H9 (cell line): ENCODE data around the gene KAT6B. TPM values are rescaled to one million over a fixed set of nuclear protein-coding genes. Genes with fewer than 3 reads are reported as not detected.

Experiments
- DNase-seq: peaks from one replicate; pipeline ENCODE4 v3.0.0-alpha.2; 2017
- H2AFZ ChIP-seq: one replicate; pipeline ENCODE4 v1.6.1; 2013; ENCODE audit warnings: mild to moderate bottlenecking, low read length, control low read depth, moderate library complexity
- H2AK5ac ChIP-seq: 2 replicates; pipeline ENCODE4 v1.6.1; 2013; ENCODE audit warnings: low read length, control low read depth, mixed read lengths; ENCODE audit not compliant: insufficient read length
- H2BK120ac ChIP-seq: one replicate; pipeline ENCODE4 v1.6.1; 2013; ENCODE audit warnings: low read depth, mild to moderate bottlenecking, low read length, control low read depth, inconsistent platforms; ENCODE audit not compliant: poor library complexity, severe bottlenecking
- H2BK12ac ChIP-seq: 2 replicates; pipeline ENCODE4 v1.6.1; 2013; ENCODE audit warnings: low read length, control low read depth, mixed read lengths, low read depth; ENCODE audit not compliant: insufficient read length
- H2BK15ac ChIP-seq: 2 replicates; pipeline ENCODE4 v1.6.1; 2013; ENCODE audit warnings: low read depth, low read length, control low read depth
- H2BK20ac ChIP-seq: one replicate; pipeline ENCODE4 v1.6.1; 2013; ENCODE audit warnings: low read depth, mild to moderate bottlenecking, low read length, control low read depth, inconsistent platforms; ENCODE audit not compliant: poor library complexity, severe bottlenecking
- H2BK5ac ChIP-seq: 2 replicates; pipeline ENCODE4 v1.6.1; 2013; ENCODE audit warnings: low read length, control low read depth, mixed read lengths; ENCODE audit not compliant: insufficient read length
- H3K14ac ChIP-seq: 2 replicates; pipeline ENCODE4 v1.6.1; 2013; ENCODE audit warnings: low read length, control low read depth; ENCODE audit not compliant: insufficient read depth
- H3K18ac ChIP-seq: 2 replicates; pipeline ENCODE4 v1.6.1; 2013; ENCODE audit warnings: low read depth, mild to moderate bottlenecking, mixed read lengths, low read length, control low read depth; ENCODE audit not compliant: insufficient read length
- H3K23ac ChIP-seq: 2 replicates; pipeline ENCODE4 v1.6.1; 2013; ENCODE audit warnings: low read length, control low read depth, mixed read lengths, low read depth; ENCODE audit not compliant: insufficient read length
- H3K23me2 ChIP-seq: 2 replicates; pipeline ENCODE4 v1.6.1; 2013; ENCODE audit warnings: low read depth, mild to moderate bottlenecking, mixed read lengths, low read length, control low read depth; ENCODE audit not compliant: insufficient read length, poor library complexity, severe bottlenecking
- H3K27ac ChIP-seq: 2 replicates; pipeline ENCODE4 v1.5.1; 2013; ENCODE audit warnings: low read length, control low read depth, mixed read lengths, low read depth; ENCODE audit not compliant: insufficient read length
- H3K27me3 ChIP-seq: 2 replicates; pipeline ENCODE4 v1.6.1; 2013; ENCODE audit warnings: low read length, control low read depth, inconsistent platforms; ENCODE audit not compliant: insufficient read depth
- H3K4ac ChIP-seq: 2 replicates; pipeline ENCODE4 v1.6.1; 2013; ENCODE audit warnings: low read depth, mild to moderate bottlenecking, control low read depth, inconsistent platforms, low read length, moderate library complexity
- H3K4me1 ChIP-seq: 2 replicates; pipeline ENCODE4 v1.6.1; 2013; ENCODE audit warnings: low read length, control low read depth, inconsistent platforms; ENCODE audit not compliant: insufficient read depth
- H3K4me2 ChIP-seq: 2 replicates; pipeline ENCODE4 v1.6.1; 2013; ENCODE audit warnings: low read length, control low read depth, mixed read lengths; ENCODE audit not compliant: insufficient read length, insufficient read depth
- H3K56ac ChIP-seq: 2 replicates; pipeline ENCODE4 v1.6.1; 2013; ENCODE audit warnings: low read depth, mild to moderate bottlenecking, mixed read lengths, low read length, control low read depth; ENCODE audit not compliant: insufficient read length
- H3K79me1 ChIP-seq: 2 replicates; pipeline ENCODE4 v1.6.1; 2013; ENCODE audit warnings: low read depth, mild to moderate bottlenecking, moderate library complexity, low read length, control low read depth, inconsistent platforms; ENCODE audit not compliant: insufficient read depth, poor library complexity, severe bottlenecking
- H3K79me2 ChIP-seq: 2 replicates; pipeline ENCODE4 v1.6.1; 2013; ENCODE audit warnings: low read length, control low read depth, inconsistent platforms; ENCODE audit not compliant: insufficient read depth
- H3K9ac ChIP-seq: 2 replicates; pipeline ENCODE4 v1.6.1; 2013; ENCODE audit warnings: low read length, control low read depth, mixed read lengths; ENCODE audit not compliant: insufficient read length; ENCODE audit errors: extremely low read depth
- H3K9me3 ChIP-seq: one replicate; pipeline ENCODE4 v1.6.1; 2013; ENCODE audit warnings: low read depth, low read length, inconsistent platforms; ENCODE audit not compliant: control insufficient read depth
- H3T11ph ChIP-seq: one replicate; pipeline ENCODE4 v1.6.1; 2013; ENCODE audit warnings: mild to moderate bottlenecking, low read length, control low read depth, inconsistent platforms
- H4K20me1 ChIP-seq: one replicate; pipeline ENCODE4 v1.6.1; 2013; ENCODE audit not compliant: control insufficient read depth, insufficient read length, insufficient read depth
- H4K5ac ChIP-seq: 2 replicates; pipeline ENCODE4 v1.6.1; 2013; ENCODE audit warnings: low read depth, mild to moderate bottlenecking, mixed read lengths, low read length, control low read depth; ENCODE audit not compliant: insufficient read length
- H4K8ac ChIP-seq: replicated peaks from 2 replicates; pipeline ENCODE4 v1.6.1; 2013; ENCODE audit warnings: low read length, control low read depth, mixed read lengths, low read depth; ENCODE audit not compliant: insufficient read length
- H4K91ac ChIP-seq: 2 replicates; pipeline ENCODE4 v1.6.1; 2013; ENCODE audit warnings: low read depth, mild to moderate bottlenecking, moderate library complexity, mixed read lengths, low read length, control low read depth; ENCODE audit not compliant: insufficient read length
- H3K27ac Mint-ChIP-seq, 3 experiments: 2 replicates in 2 of 3; 3 replicates in 1 of 3; pipeline ENCODE4 v1.8.0; 2020 to 2021; ENCODE audit warnings: mixed read lengths in 3 of 3, mild to moderate bottlenecking in 1 of 3, moderate library complexity in 1 of 3
- H3K27me3 Mint-ChIP-seq: 2 replicates; pipeline ENCODE4 v1.8.0; 2021; ENCODE audit warnings: low read depth, mild to moderate bottlenecking, moderate library complexity, mixed read lengths
- H3K36me3 Mint-ChIP-seq, 3 experiments: 2 replicates in 2 of 3; 3 replicates in 1 of 3; pipeline ENCODE4 v1.8.0; 2020 to 2021; ENCODE audit warnings: low read depth in 3 of 3, mixed read lengths in 3 of 3; ENCODE audit not compliant: insufficient read depth in 1 of 3
- H3K4me1 Mint-ChIP-seq, 2 experiments: 2 replicates each; pipeline ENCODE4 v1.8.0; 2020; ENCODE audit warnings: mixed read lengths in 2 of 2
- H3K4me3 Mint-ChIP-seq, 2 experiments: 2 replicates in 1 of 2; 3 replicates in 1 of 2; pipeline ENCODE4 v1.8.0; 2020 to 2021; ENCODE audit warnings: mild to moderate bottlenecking in 2 of 2, mixed read lengths in 2 of 2, moderate library complexity in 1 of 2
- H3K9me3 Mint-ChIP-seq, 2 experiments: 2 replicates in 1 of 2; 3 replicates in 1 of 2; pipeline ENCODE4 v1.8.0; 2020; ENCODE audit warnings: mild to moderate bottlenecking in 2 of 2, mixed read lengths in 2 of 2, moderate library complexity in 1 of 2
- CTCF ChIP-seq: fragments of 200-600 bp; sonication (generic); conservative IDR thresholded peaks from 3 replicates; pipeline ENCODE4 v1.8.0; 2021; ENCODE audit warnings: antibody characterized with exemption, mild to moderate bottlenecking
- WGBS: extraction: QIAGEN DNeasy Blood & Tissue Kit; methylation state at CpG from one replicate; pipeline ENCODE4 v1.1.7; 2013; ENCODE audit warnings: missing lambda C conversion rate, low lambda C conversion rate, mixed read lengths; ENCODE audit not compliant: insufficient read length; ENCODE audit errors: extremely low coverage; 5-methylcytosine and 5-hydroxymethylcytosine counted together
- total RNA-seq: library from RNA; stranded (reverse); gene quantifications from 2 replicates; pipeline ENCODE4 v1.2.1, GENCODE V29; 2021

Gene KAT6B
- total RNA-seq, 1 experiment from 2014 or later, result 34.2 TPM

DNA sequence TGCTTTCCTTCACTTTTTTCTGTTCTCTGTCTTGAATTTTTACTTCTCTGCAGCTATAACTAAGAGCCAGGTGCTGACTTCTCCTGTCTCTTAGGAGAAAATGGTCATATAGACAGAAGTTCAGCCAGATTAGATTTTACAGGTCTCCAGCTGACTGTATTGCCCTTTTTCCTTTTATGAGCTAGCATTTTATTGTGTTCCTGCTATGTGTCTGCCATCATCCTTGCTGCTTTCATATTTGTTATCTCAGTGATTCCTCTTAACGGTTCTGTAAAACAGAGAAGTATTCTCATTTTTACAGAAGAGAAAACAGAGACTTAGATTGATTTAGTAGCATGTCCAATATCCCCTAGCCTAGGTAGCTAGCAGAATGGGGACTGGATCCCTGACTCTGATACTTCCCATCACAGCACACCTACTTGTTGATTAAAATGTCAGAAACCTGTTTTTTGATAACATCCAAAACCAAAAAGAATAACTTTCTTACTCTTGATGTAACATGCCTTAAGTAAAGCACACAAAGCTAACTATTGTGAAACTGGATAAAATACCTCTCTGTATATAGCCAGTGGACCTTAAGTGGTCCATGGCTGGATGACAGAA lies 5.2 kb downstream of the KAT6B start:
- no peak overlapping the region for H3K4ac ChIP-seq
- no peak overlapping the region for H3K9ac ChIP-seq
- H2BK5ac ChIP-seq, result no peak overlapping the region
- H3K79me1 ChIP-seq, result peaks cover 2% of the 10 kb centered on the region
- Mint-ChIP-seq H3K27ac (no peak overlapping the region), H3K27me3 (no peaks in the 10 kb centered on the region), H3K4me1 (peaks cover 29 to 33% of the 10 kb centered on the region in 2 experiments), H3K4me3 (no peak overlapping the region; a peak in 1 of 5 replicates), H3K9me3 (peaks cover 0 to 2% of the 10 kb centered on the region in 2 experiments; a peak in 1 of 5 replicates), H3K36me3 (peaks cover 8 to 20% (median 18%) of the 10 kb centered on the region in 3 experiments; a peak in 5 of 7 replicates)
- peaks cover 8% of the 10 kb centered on the region; the same call in 1 of the 2 replicates for H3K79me2 ChIP-seq
- no peak for DNase-seq
- H3K27ac ChIP-seq, result no peak overlapping the region
- no peak overlapping the region for H4K91ac ChIP-seq
- no peak overlapping the region for H3K23ac ChIP-seq
- H4K20me1 ChIP-seq, result no peaks in the 10 kb centered on the region
- no peaks in the 10 kb centered on the region for H3K9me3 ChIP-seq
- no peaks in the 10 kb centered on the region for H3K27me3 ChIP-seq
- H2AFZ ChIP-seq, result no peak overlapping the region
- no peak overlapping the region for H2AK5ac ChIP-seq
- no peak for TF ChIP-seq CTCF
- no peak overlapping the region for H2BK20ac ChIP-seq
- H3K4me2 ChIP-seq, result no peak overlapping the region
- H3K4me1 ChIP-seq, result no peaks in the 10 kb centered on the region; the same call in 1 of the 2 replicates
- no peak overlapping the region for H3T11ph ChIP-seq
- H2BK15ac ChIP-seq, result no peak overlapping the region
- H3K56ac ChIP-seq, result no peak overlapping the region
- H3K14ac ChIP-seq, result no peak overlapping the region
- H4K8ac ChIP-seq, result no peak overlapping the region
- H2BK12ac ChIP-seq, result no peak overlapping the region
- no peak overlapping the region for H3K18ac ChIP-seq
- no CpG with 5 or more reads among the region's 1 CpG for WGBS
- peaks cover 6% of the 10 kb centered on the region for H3K23me2 ChIP-seq
- H4K5ac ChIP-seq, result no peak overlapping the region
- no peak overlapping the region for H2BK120ac ChIP-seq
